ENCODE data around the gene DCC. TPM values are rescaled to one million over a fixed set of nuclear protein-coding genes. Genes with fewer than 3 reads are reported as not detected.

Gene DCC
- total and polyA plus RNA-seq, 9 donors, result under 0.01 to 0.77 (median 0.30) TPM; not detected in 3

DNA sequence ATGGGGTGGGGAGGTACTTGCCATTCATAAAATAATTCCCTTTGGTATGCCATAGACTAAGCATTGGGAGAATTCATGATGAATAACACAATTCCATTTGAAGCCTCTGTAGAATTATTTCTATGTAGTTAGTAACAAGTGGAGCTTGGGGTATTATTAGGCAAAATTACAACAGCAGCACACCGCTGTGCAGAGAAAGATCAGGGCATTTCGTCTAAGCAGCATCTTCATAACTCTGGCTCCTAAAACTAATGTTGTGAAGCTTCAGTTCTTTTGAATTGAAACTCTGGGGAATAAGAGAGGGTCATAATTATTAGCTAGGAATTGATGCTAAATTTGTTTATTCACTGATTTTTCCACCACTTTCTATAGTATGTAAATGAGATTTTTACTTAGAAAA, 630.7 kb downstream of the DCC start:
- Histone ChIP-seq H3K4me1 (ENCODE audit: insufficient read depth) (no peaks in the 10 kb centered on the region), H3K27ac (no peak overlapping the region), H3K4me3 (no peak overlapping the region), H3K9me3 (no peaks in the 10 kb centered on the region), H3K36me3 (no peaks in the 10 kb centered on the region), H3K27me3 (no peaks in the 10 kb centered on the region)
- no peak for DNase-seq
- intact Hi-C loops (cut with DNase I), result no loop called here
- WGBS, 3 donors, result 71 to 76% (median 74%) methylated on average over 2 of the region's 2 CpGs
- TF ChIP-seq EP300 (IDR thresholded peaks at IDR 0.05) (no peak), POLR2A (IDR thresholded peaks at IDR 0.05) (no peak)
- TF ChIP-seq, protein P1, sequence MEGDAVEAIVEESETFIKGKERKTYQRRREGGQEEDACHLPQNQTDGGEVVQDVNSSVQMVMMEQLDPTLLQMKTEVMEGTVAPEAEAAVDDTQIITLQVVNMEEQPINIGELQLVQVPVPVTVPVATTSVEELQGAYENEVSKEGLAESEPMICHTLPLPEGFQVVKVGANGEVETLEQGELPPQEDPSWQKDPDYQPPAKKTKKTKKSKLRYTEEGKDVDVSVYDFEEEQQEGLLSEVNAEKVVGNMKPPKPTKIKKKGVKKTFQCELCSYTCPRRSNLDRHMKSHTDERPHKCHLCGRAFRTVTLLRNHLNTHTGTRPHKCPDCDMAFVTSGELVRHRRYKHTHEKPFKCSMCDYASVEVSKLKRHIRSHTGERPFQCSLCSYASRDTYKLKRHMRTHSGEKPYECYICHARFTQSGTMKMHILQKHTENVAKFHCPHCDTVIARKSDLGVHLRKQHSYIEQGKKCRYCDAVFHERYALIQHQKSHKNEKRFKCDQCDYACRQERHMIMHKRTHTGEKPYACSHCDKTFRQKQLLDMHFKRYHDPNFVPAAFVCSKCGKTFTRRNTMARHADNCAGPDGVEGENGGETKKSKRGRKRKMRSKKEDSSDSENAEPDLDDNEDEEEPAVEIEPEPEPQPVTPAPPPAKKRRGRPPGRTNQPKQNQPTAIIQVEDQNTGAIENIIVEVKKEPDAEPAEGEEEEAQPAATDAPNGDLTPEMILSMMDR (IDR thresholded peaks at IDR 0.05), result no peak

GRCh38 chr18:52971097-52971496, 631.1 kb downstream of the DCC start:
- Histone ChIP-seq H3K9me3 (no peaks in the 10 kb centered on the region), H3K36me3 (no peaks in the 10 kb centered on the region), H3K4me3 (no peak overlapping the region), H3K27ac (no peak overlapping the region), H3K27me3 (no peaks in the 10 kb centered on the region), H3K4me1 (ENCODE audit: insufficient read depth) (no peaks in the 10 kb centered on the region)
- TF ChIP-seq EP300 (IDR thresholded peaks at IDR 0.05) (no peak), POLR2A (IDR thresholded peaks at IDR 0.05) (no peak)
- TF ChIP-seq, protein P1 (IDR thresholded peaks at IDR 0.05), result no peak
- WGBS, 3 donors, result 55 to 76% (median 63%) methylated on average over 2 of the region's 2 CpGs
- intact Hi-C loops (cut with DNase I), result no loop called here
- DNase-seq, result no peak

DNA sequence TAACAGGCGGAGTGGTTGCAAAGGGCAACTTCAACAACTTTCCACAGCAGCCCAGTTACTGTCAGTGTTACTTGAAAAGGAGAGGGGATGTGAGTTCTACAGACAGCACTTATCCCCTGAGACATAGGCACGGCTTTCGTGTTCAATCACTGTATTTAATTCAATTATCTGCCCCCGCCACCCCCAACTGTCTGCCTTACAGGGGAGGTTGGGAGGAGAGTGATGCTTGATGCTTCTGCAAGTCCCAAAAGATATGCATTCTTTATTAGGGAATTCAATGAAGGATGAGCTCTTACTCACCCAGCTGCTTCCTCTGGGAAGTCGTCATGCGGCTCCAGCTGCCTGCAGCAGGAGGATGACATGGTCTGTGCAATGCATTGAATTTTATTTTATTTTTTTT, 639.9 kb downstream of the DCC start:
- Histone ChIP-seq H3K4me1 (ENCODE audit: insufficient read depth) (no peaks in the 10 kb centered on the region), H3K9me3 (no peaks in the 10 kb centered on the region), H3K4me3 (no peak overlapping the region), H3K27ac (no peak overlapping the region), H3K36me3 (no peaks in the 10 kb centered on the region), H3K27me3 (no peaks in the 10 kb centered on the region)
- intact Hi-C loops (cut with DNase I), result no loop called here
- TF ChIP-seq, protein P1 (IDR thresholded peaks at IDR 0.05), result no peak
- no peak for TF ChIP-seq EP300 (IDR thresholded peaks at IDR 0.05)
- no peak for TF ChIP-seq POLR2A (IDR thresholded peaks at IDR 0.05)
- DNase-seq, result no peak
- WGBS, 3 donors, result 53 to 79% (median 70%) methylated on average over 6 of the region's 6 CpGs

DNA sequence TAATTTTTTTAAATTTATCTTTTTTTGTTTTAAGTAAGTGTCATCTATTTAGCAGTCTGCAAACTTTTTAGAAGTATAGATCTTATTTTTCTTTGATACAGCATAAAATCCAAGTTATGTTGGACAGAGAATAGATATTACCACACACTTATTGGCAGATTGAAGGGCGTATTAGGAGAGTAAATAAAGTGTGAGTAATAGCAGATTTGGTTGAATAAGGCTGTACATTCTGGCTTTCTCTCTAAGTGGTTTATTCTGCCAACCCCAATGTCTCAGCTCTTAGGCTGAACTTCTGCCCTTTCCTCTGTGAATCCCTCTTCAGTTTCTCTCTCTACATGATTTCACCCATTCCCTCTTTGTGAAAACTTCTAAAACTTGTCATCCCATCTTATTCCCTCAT, 651.2 kb downstream of the DCC start:
- TF ChIP-seq, protein P1 (IDR thresholded peaks at IDR 0.05), result no peak
- TF ChIP-seq POLR2A (IDR thresholded peaks at IDR 0.05), result no peak
- TF ChIP-seq EP300 (IDR thresholded peaks at IDR 0.05), result no peak
- H3K36me3 ChIP-seq, result no peaks in the 10 kb centered on the region
- H3K4me1 ChIP-seq (ENCODE audit: insufficient read depth), result no peaks in the 10 kb centered on the region
- intact Hi-C loops (cut with DNase I), result no loop called here
- no peak for DNase-seq
- no peaks in the 10 kb centered on the region for H3K27me3 ChIP-seq
- H3K9me3 ChIP-seq, result no peaks in the 10 kb centered on the region
- no peak overlapping the region for H3K4me3 ChIP-seq
- WGBS, 3 donors, result 80 to 82% (median 82%) methylated on average over 1 of the region's 1 CpG
- H3K27ac ChIP-seq, result no peak overlapping the region

GRCh38 chr18:52992041-52992440, 652.0 kb downstream of the DCC start:
- Histone ChIP-seq H3K27ac (no peak overlapping the region), H3K36me3 (no peaks in the 10 kb centered on the region), H3K4me1 (ENCODE audit: insufficient read depth) (no peaks in the 10 kb centered on the region), H3K27me3 (no peaks in the 10 kb centered on the region), H3K9me3 (no peaks in the 10 kb centered on the region), H3K4me3 (no peak overlapping the region)
- intact Hi-C loops (cut with DNase I), result no loop called here
- TF ChIP-seq, protein P1 (IDR thresholded peaks at IDR 0.05), result no peak
- TF ChIP-seq EP300 (IDR thresholded peaks at IDR 0.05), result no peak
- no peak for TF ChIP-seq POLR2A (IDR thresholded peaks at IDR 0.05)
- 63 to 74% (median 64%) methylated on average over 6 of the region's 6 CpGs for WGBS, 3 donors
- DNase-seq, result no peak
